ENCODE results near the gene TXNDC12.
"Not testable (repeated sequence)": the region's sequence is repeated elsewhere in the genome, so short reads cannot be mapped to it uniquely, and the experiment has no call there.

Gene TXNDC12

GRCh38 chr1:52096216-52096615 lies 41.2 kb upstream of the TXNDC12 start:
- no peaks in the 10 kb centered on the region for H3K4me1 ChIP-seq (ENCODE audit: insufficient read depth, low read length, severe bottlenecking)
- H3K27ac ChIP-seq (ENCODE audit: low read depth, low read length, poor library complexity, severe bottlenecking) = no peak overlapping the region
- no peak overlapping the region for H3K4me2 ChIP-seq (ENCODE audit: low read length)
- no peaks in the 10 kb centered on the region for H3F3A ChIP-seq (ENCODE audit: insufficient read depth, low read length)
- no peak for TF ChIP-seq EZH2 (IDR thresholded peaks at IDR 0.05; ENCODE audit: borderline replicate concordance, low read length)
- TF ChIP-seq CTCF (IDR thresholded peaks at IDR 0.05; ENCODE audit: low read length) = no peak
- H3K9ac ChIP-seq (ENCODE audit: low read length) = no peak overlapping the region
- no peak overlapping the region for H2AFZ ChIP-seq (ENCODE audit: low read length)
- no peaks in the 10 kb centered on the region for H3K27me3 ChIP-seq (ENCODE audit: insufficient read depth, low read length)
- no peaks in the 10 kb centered on the region for H3K9me3 ChIP-seq (ENCODE audit: low read length)
- H3K36me3 ChIP-seq (ENCODE audit: insufficient read depth, low read length) = peaks cover 5% of the 10 kb centered on the region
- H3K9me2 ChIP-seq (ENCODE audit: low read depth, low read length) = no peaks in the 10 kb centered on the region
- H3K79me2 ChIP-seq (ENCODE audit: insufficient read depth, low read length) = no peaks in the 10 kb centered on the region
- H3K4me3 ChIP-seq (ENCODE audit: low read depth, low read length, poor library complexity, severe bottlenecking) = no peak overlapping the region
- no peaks in the 10 kb centered on the region for H4K20me1 ChIP-seq (ENCODE audit: insufficient read depth, low read length)

- not testable (repeated sequence) for H3K79me2 ChIP-seq (ENCODE audit: insufficient read depth, low read length); H3K27me3 ChIP-seq (ENCODE audit: insufficient read depth, low read length); H4K20me1 ChIP-seq (ENCODE audit: insufficient read depth, low read length); H3K9ac ChIP-seq (ENCODE audit: low read length); H3K9me3 ChIP-seq (ENCODE audit: low read length); H3K27ac ChIP-seq (ENCODE audit: low read depth, low read length, poor library complexity, severe bottlenecking); H3K4me1 ChIP-seq (ENCODE audit: insufficient read depth, low read length, severe bottlenecking); H3K9me2 ChIP-seq (ENCODE audit: low read depth, low read length); H2AFZ ChIP-seq (ENCODE audit: low read length); H3K4me3 ChIP-seq (ENCODE audit: low read depth, low read length, poor library complexity, severe bottlenecking); H3F3A ChIP-seq (ENCODE audit: insufficient read depth, low read length); H3K4me2 ChIP-seq (ENCODE audit: low read length)
- peaks cover 23% of the 10 kb centered on the region for H3K36me3 ChIP-seq (ENCODE audit: insufficient read depth, low read length)
Measured at GRCh38 chr1:52094300-52094699, 39.3 kb upstream of the TXNDC12 start.

- H3K9ac ChIP-seq (ENCODE audit: low read length); H3K27me3 ChIP-seq (ENCODE audit: insufficient read depth, low read length); H3K27ac ChIP-seq (ENCODE audit: low read depth, low read length, poor library complexity, severe bottlenecking); H3K9me3 ChIP-seq (ENCODE audit: low read length); H3K9me2 ChIP-seq (ENCODE audit: low read depth, low read length); H2AFZ ChIP-seq (ENCODE audit: low read length); H3K4me1 ChIP-seq (ENCODE audit: insufficient read depth, low read length, severe bottlenecking); H3K4me2 ChIP-seq (ENCODE audit: low read length); H4K20me1 ChIP-seq (ENCODE audit: insufficient read depth, low read length); H3F3A ChIP-seq (ENCODE audit: insufficient read depth, low read length); H3K79me2 ChIP-seq (ENCODE audit: insufficient read depth, low read length); H3K4me3 ChIP-seq (ENCODE audit: low read depth, low read length, poor library complexity, severe bottlenecking): not testable (repeated sequence)
- H3K36me3 ChIP-seq (ENCODE audit: insufficient read depth, low read length) = peaks cover 65% of the 10 kb centered on the region
Measured at GRCh38 chr1:52087892-52088291, 32.9 kb upstream of the TXNDC12 start.

- TF ChIP-seq EZH2 (IDR thresholded peaks at IDR 0.05; ENCODE audit: borderline replicate concordance, low read length) (no peak), CTCF (IDR thresholded peaks at IDR 0.05; ENCODE audit: low read length) (no peak)
- H3K9me2 ChIP-seq (ENCODE audit: low read depth, low read length) = no peaks in the 10 kb centered on the region
- H3K9me3 ChIP-seq (ENCODE audit: low read length) = no peaks in the 10 kb centered on the region
- H3K4me3 ChIP-seq (ENCODE audit: low read depth, low read length, poor library complexity, severe bottlenecking) = no peak overlapping the region
- no peak overlapping the region for H3K27ac ChIP-seq (ENCODE audit: low read depth, low read length, poor library complexity, severe bottlenecking)
- H3K36me3 ChIP-seq (ENCODE audit: insufficient read depth, low read length) = peaks cover 53% of the 10 kb centered on the region; the same call in 1 of the 2 replicates
- no peaks in the 10 kb centered on the region for H3K4me1 ChIP-seq (ENCODE audit: insufficient read depth, low read length, severe bottlenecking)
- no peak overlapping the region for H3K4me2 ChIP-seq (ENCODE audit: low read length)
- H2AFZ ChIP-seq (ENCODE audit: low read length) = no peak overlapping the region
- H3K9ac ChIP-seq (ENCODE audit: low read length) = no peak overlapping the region
- no peaks in the 10 kb centered on the region; the same call in 1 of the 2 replicates for H3F3A ChIP-seq (ENCODE audit: insufficient read depth, low read length)
- H3K79me2 ChIP-seq (ENCODE audit: insufficient read depth, low read length) = no peaks in the 10 kb centered on the region
- H4K20me1 ChIP-seq (ENCODE audit: insufficient read depth, low read length) = no peaks in the 10 kb centered on the region
- H3K27me3 ChIP-seq (ENCODE audit: insufficient read depth, low read length) = no peaks in the 10 kb centered on the region
Measured at GRCh38 chr1:52080014-52080415, 25.0 kb upstream of the TXNDC12 start.

- H3K27me3 ChIP-seq (ENCODE audit: insufficient read depth, low read length); H3K4me3 ChIP-seq (ENCODE audit: low read depth, low read length, poor library complexity, severe bottlenecking); H3K9me2 ChIP-seq (ENCODE audit: low read depth, low read length); H2AFZ ChIP-seq (ENCODE audit: low read length); H4K20me1 ChIP-seq (ENCODE audit: insufficient read depth, low read length); H3F3A ChIP-seq (ENCODE audit: insufficient read depth, low read length); H3K9me3 ChIP-seq (ENCODE audit: low read length); H3K9ac ChIP-seq (ENCODE audit: low read length); H3K4me2 ChIP-seq (ENCODE audit: low read length); H3K4me1 ChIP-seq (ENCODE audit: insufficient read depth, low read length, severe bottlenecking); H3K27ac ChIP-seq (ENCODE audit: low read depth, low read length, poor library complexity, severe bottlenecking); H3K79me2 ChIP-seq (ENCODE audit: insufficient read depth, low read length): not testable (repeated sequence)
- H3K36me3 ChIP-seq (ENCODE audit: insufficient read depth, low read length) = peaks cover 48% of the 10 kb centered on the region
Measured at GRCh38 chr1:52077277-52077676, 22.3 kb upstream of the TXNDC12 start.

Data from OCI-LY1 (cell line).